HEK293 (cell line): ENCODE results near the gene APPL2.

Experiments used
- CTCF ChIP-seq: fragments of 450-650 bp; formaldehyde crosslinking; IDR thresholded peaks from 2 replicates; pipeline ENCODE4 v1.5.1; 2016; ENCODE audit warnings: missing biosample characterization, missing genetic modification characterization
- ZNF560 ChIP-seq: fragments of 450-650 bp; formaldehyde crosslinking; IDR thresholded peaks from 2 replicates; pipeline ENCODE4 v1.5.1; 2017; ENCODE audit warnings: missing biosample characterization, missing genetic modification characterization, borderline replicate concordance
- ZNF768 ChIP-seq: fragments of 450-650 bp; formaldehyde crosslinking; IDR thresholded peaks from 2 replicates; pipeline ENCODE4 v1.5.1; 2018; ENCODE audit warnings: missing biosample characterization, mild to moderate bottlenecking, missing genetic modification characterization

- no peak for TF ChIP-seq ZNF560
- TF ChIP-seq CTCF: no peak
- TF ChIP-seq ZNF768 (tag by site-specific recombination): no peak
Observed at GRCh38 chr12:105196090-105196489, 39.9 kb downstream of the APPL2 start.
